HG03378 (cell line): Measurements from ENCODE around the gene PCGF6.

Experiments
- ATAC-seq: cut with Tn5 transposase; IDR thresholded peaks from one replicate; pipeline ENCODE4 v1.9.1; 2021; ENCODE audit warnings: mild to moderate bottlenecking, moderate library complexity; ENCODE audit not compliant: unreplicated experiment

Gene PCGF6

GRCh38 chr10:103327906-103328305 lies 23.0 kb downstream of the PCGF6 start:
- ATAC-seq = no peak

DNA sequence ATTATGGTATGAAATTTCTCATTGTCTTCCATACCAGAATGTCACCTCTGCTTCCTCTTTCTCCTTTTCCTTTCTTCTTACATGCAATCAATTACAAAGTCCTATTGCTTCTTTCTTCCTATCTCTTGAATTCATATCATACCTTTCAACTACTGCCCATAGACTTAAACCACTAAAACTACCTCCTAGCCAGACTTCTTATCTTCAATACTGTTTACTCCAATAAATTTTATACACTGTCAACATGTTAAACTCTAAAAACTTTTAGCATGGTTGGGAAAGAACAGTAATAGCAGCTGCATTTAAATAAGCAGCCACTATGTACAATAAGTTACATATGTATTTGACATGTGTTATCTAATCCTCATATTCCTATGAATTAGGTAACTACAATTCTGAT lies 34.9 kb downstream of the PCGF6 start:
- no peak for ATAC-seq

GRCh38 chr10:103310197-103310596 lies 40.7 kb downstream of the PCGF6 start:
- no peak for ATAC-seq

DNA sequence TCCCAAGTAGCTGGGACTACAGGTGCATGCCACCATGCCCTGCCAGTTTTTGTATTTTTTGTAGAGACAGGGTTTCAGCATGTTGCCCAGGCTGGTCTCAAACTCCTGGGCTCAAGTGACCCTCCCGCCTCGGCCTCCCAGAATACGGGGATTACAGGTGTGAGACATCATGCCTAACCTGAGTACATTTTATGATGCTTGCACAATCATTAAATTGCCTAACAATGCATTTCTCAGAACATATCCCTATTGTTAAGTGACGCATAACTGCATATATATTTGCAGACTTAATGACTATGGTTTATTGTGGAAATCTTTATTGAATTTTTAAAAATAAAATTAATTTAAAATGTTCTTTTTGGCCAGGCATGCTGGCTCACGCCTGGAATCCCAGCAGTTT lies 43.3 kb downstream of the PCGF6 start:
- no peak for ATAC-seq

- ATAC-seq = no peak
These were observed 55.4 kb downstream of the PCGF6 start for GRCh38 chr10:103295374-103296015.

DNA sequence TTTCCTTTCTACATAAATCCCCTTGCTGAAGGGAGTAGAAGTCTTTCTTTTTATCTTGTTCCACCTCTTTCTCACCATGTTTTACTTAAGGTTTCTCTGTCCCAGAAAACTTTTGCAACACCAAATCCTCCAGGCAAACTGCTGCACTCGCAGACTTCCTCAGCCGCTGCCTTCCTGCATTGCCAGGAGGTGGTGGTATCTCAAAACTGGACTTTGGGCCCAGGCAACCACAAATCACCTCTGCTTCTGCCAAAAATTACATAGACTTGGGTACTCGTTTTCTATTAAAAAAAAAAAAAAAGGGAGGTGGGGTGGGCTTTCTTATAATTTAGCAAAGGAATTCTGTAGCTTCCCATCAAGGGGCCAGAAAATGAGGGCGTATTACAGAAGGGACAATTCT lies 59.4 kb downstream of the PCGF6 start:
- ATAC-seq = no peak

DNA sequence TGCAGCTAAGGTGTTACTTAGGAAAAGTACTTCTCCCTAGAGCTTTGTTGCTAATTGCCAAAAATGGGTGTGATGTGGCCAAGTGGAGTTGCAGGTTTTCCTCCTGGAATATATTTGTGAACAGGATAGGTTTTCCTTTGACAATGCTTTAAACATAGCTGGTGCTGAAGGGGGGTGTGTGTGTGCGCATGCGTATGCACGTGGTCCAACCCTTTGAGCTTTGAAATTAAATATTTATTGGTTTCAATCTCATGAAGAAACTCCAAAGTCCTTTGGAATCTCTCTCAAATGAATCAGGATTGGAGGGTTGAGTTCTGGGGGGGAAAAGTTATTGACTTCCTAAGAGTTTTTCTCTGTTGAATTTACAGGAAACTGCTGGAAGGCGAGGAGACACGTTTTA lies 62.9 kb downstream of the PCGF6 start:
- no peak for ATAC-seq

- ATAC-seq = no peak
These were observed 66.8 kb downstream of the PCGF6 start for GRCh38 chr10:103284170-103284569.

DNA sequence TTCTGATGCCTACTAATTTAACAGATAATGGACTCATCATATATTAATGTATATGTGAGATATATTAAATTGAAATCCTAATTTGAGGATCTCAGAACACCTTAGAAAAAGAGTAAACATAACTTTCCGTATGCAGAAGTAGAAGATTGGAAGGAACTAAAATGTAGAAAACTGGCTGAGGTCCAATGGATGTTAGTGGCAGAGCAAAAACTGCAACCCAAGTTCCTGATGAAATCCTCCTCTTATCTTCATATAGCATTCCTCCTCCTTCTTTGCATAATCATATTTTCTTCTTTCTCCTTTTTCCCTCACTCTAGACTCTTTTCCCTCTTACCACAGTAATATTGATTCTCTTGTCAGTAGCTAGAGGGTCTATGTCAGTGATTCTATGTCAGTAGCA lies 68.0 kb downstream of the PCGF6 start:
- no peak for ATAC-seq

GRCh38 chr10:103281753-103282152 lies 69.2 kb downstream of the PCGF6 start:
- no peak for ATAC-seq

- no peak for ATAC-seq
These were observed 70.4 kb downstream of the PCGF6 start for GRCh38 chr10:103280506-103280905.

DNA sequence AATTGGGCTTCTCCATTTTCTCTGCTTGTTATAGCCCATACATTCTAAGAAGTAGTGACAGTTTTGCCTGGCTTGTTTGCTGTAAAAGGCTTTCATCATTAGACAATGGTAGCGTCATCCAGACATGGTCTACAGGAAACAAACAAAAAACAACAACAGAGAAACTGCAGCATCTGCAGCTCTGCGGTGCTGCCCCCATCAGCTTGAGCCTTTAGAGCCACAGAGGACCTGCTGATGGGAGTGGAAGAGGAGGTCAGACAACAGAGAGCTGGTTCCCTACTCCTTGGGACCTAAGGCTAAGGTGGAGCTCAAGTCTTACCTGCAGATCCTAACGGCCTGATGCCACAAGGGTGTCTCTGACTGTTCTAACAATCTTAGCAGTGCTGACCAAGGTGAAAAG lies 70.9 kb downstream of the PCGF6 start:
- ATAC-seq = no peak

DNA sequence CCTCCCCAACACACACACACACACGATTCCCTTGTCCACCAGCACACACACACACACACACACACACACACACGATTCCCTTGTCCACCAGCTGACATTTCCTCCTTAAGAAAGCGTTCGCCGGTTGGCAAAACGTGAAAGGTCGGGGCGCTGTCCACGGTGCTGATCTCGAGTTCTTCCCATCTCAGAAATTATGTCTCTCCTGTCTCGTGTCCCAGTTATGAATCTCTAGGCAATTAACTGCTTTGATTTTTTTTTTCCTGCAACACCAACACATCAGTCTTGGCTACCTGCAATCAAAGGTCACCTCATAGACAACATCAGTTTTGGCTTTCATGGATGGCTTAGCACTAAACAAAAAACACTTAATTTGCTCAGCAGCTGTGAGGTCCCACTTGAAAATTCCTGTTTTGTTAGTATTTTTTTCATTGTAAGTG lies 72.1 kb downstream of the PCGF6 start:
- ATAC-seq = no peak

DNA sequence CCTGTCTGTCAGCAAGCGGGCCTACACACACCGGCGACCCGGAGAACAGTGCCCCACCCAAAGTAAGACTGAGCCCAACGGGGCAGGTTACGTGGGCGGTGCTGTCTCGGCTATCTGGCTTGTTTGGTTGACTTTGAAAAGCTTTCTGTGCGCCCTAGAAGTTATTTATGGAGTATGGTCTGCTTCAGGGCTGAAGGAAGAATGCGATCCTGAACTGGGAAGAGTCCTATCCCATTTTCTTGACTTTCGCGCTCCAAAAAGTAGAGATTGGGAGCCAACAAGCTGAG lies 72.5 kb downstream of the PCGF6 start:
- no peak for ATAC-seq

- no peak for ATAC-seq
These were observed 73.0 kb downstream of the PCGF6 start for GRCh38 chr10:103277713-103278536.

DNA sequence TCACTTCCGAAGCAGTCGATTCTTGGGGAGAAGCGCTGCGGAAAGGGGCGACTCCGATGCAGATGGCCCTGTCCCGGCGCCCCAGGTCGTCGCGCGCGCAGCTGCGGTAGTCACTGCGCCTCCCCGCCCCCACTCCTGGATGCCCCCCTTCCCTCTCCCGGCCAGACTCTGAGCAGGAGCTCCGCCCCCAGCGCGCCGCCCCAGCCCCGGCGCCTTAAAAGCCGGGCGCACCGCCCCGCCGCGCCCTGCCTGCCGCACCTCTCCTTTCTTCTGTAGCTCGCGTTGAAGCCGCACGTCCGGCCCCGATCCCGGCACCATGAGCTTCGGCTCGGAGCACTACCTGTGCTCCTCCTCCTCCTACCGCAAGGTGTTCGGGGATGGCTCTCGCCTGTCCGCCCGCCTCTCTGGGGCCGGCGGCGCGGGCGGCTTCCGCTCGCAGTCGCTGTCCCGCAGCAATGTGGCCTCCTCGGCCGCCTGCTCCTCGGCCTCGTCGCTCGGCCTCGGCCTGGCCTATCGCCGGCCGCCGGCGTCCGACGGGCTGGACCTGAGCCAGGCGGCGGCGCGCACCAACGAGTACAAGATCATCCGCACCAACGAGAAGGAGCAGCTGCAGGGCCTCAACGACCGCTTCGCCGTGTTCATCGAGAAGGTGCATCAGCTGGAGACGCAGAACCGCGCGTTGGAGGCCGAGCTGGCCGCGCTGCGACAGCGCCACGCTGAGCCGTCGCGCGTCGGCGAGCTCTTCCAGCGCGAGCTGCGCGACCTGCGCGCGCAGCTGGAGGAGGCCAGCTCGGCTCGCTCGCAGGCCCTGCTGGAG lies 73.8 kb downstream of the PCGF6 start, which contains the start of gene INA:
Gene INA (plus strand): TSS at position 243 of the 817 bp plus-strand sequence. CDS start 74 bp downstream, at position 317.
- no peak for ATAC-seq

- ATAC-seq = no peak
These were observed 74.6 kb downstream of the PCGF6 start for GRCh38 chr10:103276251-103276895.

GRCh38 chr10:103273041-103273441 lies 77.9 kb downstream of the PCGF6 start:
- ATAC-seq = no peak

DNA sequence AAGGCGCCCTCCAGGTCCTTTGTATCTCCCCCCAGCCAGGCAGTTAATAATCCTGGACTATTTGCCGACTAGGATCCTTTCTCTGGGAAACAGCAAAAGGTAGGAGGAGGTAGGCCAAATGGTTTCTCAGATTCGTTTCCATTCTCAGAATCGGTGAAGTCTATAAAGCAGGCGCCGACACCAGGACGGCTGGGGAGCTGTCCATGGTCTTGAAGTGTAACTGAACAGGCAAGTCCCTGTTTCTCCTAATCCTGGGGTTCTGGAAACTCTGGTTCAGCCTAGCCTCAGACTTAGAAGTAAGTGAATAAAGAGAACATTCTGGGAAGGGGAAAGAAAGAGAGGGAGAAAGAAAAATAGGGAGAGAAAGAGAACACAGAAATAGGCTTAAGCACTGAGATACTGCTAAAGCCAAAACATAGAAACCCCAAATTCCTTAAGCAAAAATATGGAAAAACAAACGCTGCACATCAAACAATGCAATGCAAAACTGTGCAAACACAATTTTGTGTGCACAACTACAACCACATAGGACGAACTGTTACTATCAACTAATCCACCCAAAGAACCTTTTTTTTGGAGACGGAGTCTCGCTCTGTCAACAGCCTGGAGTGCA lies 85.1 kb downstream of the PCGF6 start:
- ATAC-seq = no peak

DNA sequence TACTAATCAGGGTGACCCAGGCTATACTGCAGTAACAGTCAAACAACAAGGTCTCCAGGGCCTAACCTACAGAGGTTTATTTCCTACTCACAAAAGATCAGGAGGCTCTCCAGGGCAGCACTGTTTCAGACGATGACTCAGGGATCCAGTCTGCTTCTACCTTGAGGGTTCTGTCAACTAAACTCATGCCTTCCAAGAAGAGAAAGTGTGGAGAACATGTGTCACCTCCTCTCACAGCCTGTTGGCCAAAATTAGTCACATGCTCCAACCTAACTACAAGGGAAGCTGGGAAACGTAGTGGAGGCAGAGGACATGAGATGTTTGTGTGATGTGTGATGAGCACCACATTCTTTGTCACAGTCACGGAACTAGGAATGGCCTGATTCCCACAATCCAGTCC lies 88.7 kb downstream of the PCGF6 start:
- no peak for ATAC-seq

GRCh38 chr10:103259989-103260388 lies 91.0 kb downstream of the PCGF6 start:
- no peak for ATAC-seq
